ENCODE measurements around the gene PUS10. TPM values are rescaled to one million over a fixed set of nuclear protein-coding genes. Genes with fewer than 3 reads are reported as not detected.

PUS10 gene
- total RNA-seq, 1 donor from 2014 or later, result 7.1 TPM

- Mint-ChIP-seq H3K27ac (no peak overlapping the region), H3K4me3 (ENCODE audit: low read depth) (no peak overlapping the region), H3K4me1 (ENCODE audit: low read depth) (peaks cover 5% of the 10 kb centered on the region), H3K27me3 (no peaks in the 10 kb centered on the region), H3K36me3 (ENCODE audit: insufficient read depth) (no peaks in the 10 kb centered on the region), H3K9me3 (ENCODE audit: low read depth) (no peaks in the 10 kb centered on the region)
- no peak for TF ChIP-seq CTCF (IDR thresholded peaks at IDR 0.05; ENCODE audit: unreplicated experiment)
- no peak for DNase-seq (ENCODE audit: low spot score, unreplicated experiment)
Measured at GRCh38 chr2:60960706-60961105, 57.3 kb downstream of the PUS10 start.

- Mint-ChIP-seq H3K36me3 (ENCODE audit: insufficient read depth) (no peaks in the 10 kb centered on the region), H3K4me3 (ENCODE audit: low read depth) (no peak overlapping the region), H3K27ac (no peak overlapping the region), H3K27me3 (no peaks in the 10 kb centered on the region), H3K4me1 (ENCODE audit: low read depth) (no peaks in the 10 kb centered on the region), H3K9me3 (ENCODE audit: low read depth) (no peaks in the 10 kb centered on the region)
- no peak for DNase-seq (ENCODE audit: low spot score, unreplicated experiment)
- TF ChIP-seq CTCF (IDR thresholded peaks at IDR 0.05; ENCODE audit: unreplicated experiment), result no peak
Measured at GRCh38 chr2:60959501-60959900, 58.6 kb downstream of the PUS10 start.

GRCh38 chr2:60958800-60959199, 59.3 kb downstream of the PUS10 start:
- H3K4me3 Mint-ChIP-seq (ENCODE audit: low read depth), result no peak overlapping the region
- H3K36me3 Mint-ChIP-seq (ENCODE audit: insufficient read depth), result no peaks in the 10 kb centered on the region
- H3K4me1 Mint-ChIP-seq (ENCODE audit: low read depth), result no peaks in the 10 kb centered on the region
- DNase-seq (ENCODE audit: low spot score, unreplicated experiment), result no peak
- H3K27me3 Mint-ChIP-seq, result no peaks in the 10 kb centered on the region
- H3K27ac Mint-ChIP-seq, result no peak overlapping the region
- no peaks in the 10 kb centered on the region for H3K9me3 Mint-ChIP-seq (ENCODE audit: low read depth)
- no peak for TF ChIP-seq CTCF (IDR thresholded peaks at IDR 0.05; ENCODE audit: unreplicated experiment)

GRCh38 chr2:60958361-60958760, 59.7 kb downstream of the PUS10 start:
- TF ChIP-seq CTCF (IDR thresholded peaks at IDR 0.05; ENCODE audit: unreplicated experiment), result no peak
- Mint-ChIP-seq H3K27me3 (no peaks in the 10 kb centered on the region), H3K4me1 (ENCODE audit: low read depth) (no peaks in the 10 kb centered on the region), H3K4me3 (ENCODE audit: low read depth) (no peak overlapping the region), H3K36me3 (ENCODE audit: insufficient read depth) (peaks cover 2% of the 10 kb centered on the region), H3K27ac (no peak overlapping the region), H3K9me3 (ENCODE audit: low read depth) (no peaks in the 10 kb centered on the region)
- DNase-seq (ENCODE audit: low spot score, unreplicated experiment), result no peak

- Mint-ChIP-seq H3K4me3 (ENCODE audit: low read depth) (no peak overlapping the region), H3K9me3 (ENCODE audit: low read depth) (no peaks in the 10 kb centered on the region)
Measured at GRCh38 chr2:60957643-60958042, 60.4 kb downstream of the PUS10 start.

More at GRCh38 chr2:60957643-60958042, 60.4 kb downstream of the PUS10 start:
- no peak for DNase-seq (ENCODE audit: low spot score, unreplicated experiment)
- no peaks in the 10 kb centered on the region for H3K27me3 Mint-ChIP-seq
- H3K27ac Mint-ChIP-seq, result no peak overlapping the region
- H3K4me1 Mint-ChIP-seq (ENCODE audit: low read depth), result no peaks in the 10 kb centered on the region
- H3K36me3 Mint-ChIP-seq (ENCODE audit: insufficient read depth), result peaks cover 7% of the 10 kb centered on the region
- TF ChIP-seq CTCF (IDR thresholded peaks at IDR 0.05; ENCODE audit: unreplicated experiment), result no peak
